Naive thymus-derived CD8-positive, alpha-beta T cell (primary cell): ENCODE results near the gene GRPEL2. TPM values are rescaled to one million over a fixed set of nuclear protein-coding genes. Genes with fewer than 3 reads are reported as not detected.

ENCODE experiments used
- ATAC-seq, 2 donors: fragments of 150-1000 bp; cut with Tn5 transposase in 1 of 2; sonication (Bioruptor Pico), chemical (Tn5 transposase) in 1 of 2; 1 replicate in 1 of 2; 2 replicates in 1 of 2; pipeline ENCODE4 v1.10.0; 2021; ENCODE audit warnings: mild to moderate bottlenecking in 2 of 2, moderate library complexity in 2 of 2
- POLR2A ChIA-PET: fragments of 350-600 bp; sonication (Branson Sonifier 250); formaldehyde crosslinking; loops from one replicate; lab custom pipeline; 2021; ENCODE audit warnings: antibody characterized with exemption; lab: Charles Lee
- DNase-seq, 10 donors: peaks; one replicate each; pipeline versions ENCODE4 v3.0.0 to v3.0.0-alpha.2; 2020 to 2022
- H3K27ac Mint-ChIP-seq, 10 donors: one replicate each; pipeline ENCODE4 v1.8.0; 2020 to 2022; ENCODE audit warnings: mild to moderate bottlenecking in 10 of 10, mixed read lengths in 10 of 10, moderate library complexity in 4 of 10, inconsistent platforms in 1 of 10
- H3K27me3 Mint-ChIP-seq, 5 donors: one replicate each; pipeline ENCODE4 v1.8.0; 2021 to 2022; ENCODE audit warnings: mixed read lengths in 5 of 5
- H3K36me3 Mint-ChIP-seq, 3 donors: one replicate each; pipeline ENCODE4 v1.8.0; 2020 to 2022; ENCODE audit warnings: mixed read lengths in 3 of 3, mild to moderate bottlenecking in 2 of 3, inconsistent platforms in 1 of 3
- H3K4me1 Mint-ChIP-seq, 4 donors: one replicate each; pipeline ENCODE4 v1.8.0; 2021 to 2022; ENCODE audit warnings: mixed read lengths in 4 of 4
- H3K4me3 Mint-ChIP-seq, 10 donors: one replicate each; pipeline ENCODE4 v1.8.0; 2020 to 2022; ENCODE audit warnings: mild to moderate bottlenecking in 10 of 10, mixed read lengths in 10 of 10, moderate library complexity in 6 of 10, inconsistent platforms in 1 of 10
- H3K9me3 Mint-ChIP-seq, 9 donors: one replicate each; pipeline ENCODE4 v1.8.0; 2020 to 2022; ENCODE audit warnings: mixed read lengths in 9 of 9, mild to moderate bottlenecking in 3 of 9, inconsistent platforms in 1 of 9, moderate library complexity in 1 of 9
- polyA plus RNA-seq, 3 donors: library from polyadenylated mRNA; unstranded; fragments of 300-500 nt; fragmentation: Illumina TruSeq; gene quantifications; one replicate each; pipeline ENCODE4 v1.2.3, GENCODE V29; 2021
- total RNA-seq, 8 experiments: library from RNA in 2 of 8; stranded (reverse) in 2 of 8; gene quantifications; one replicate each; pipeline ENCODE4 v1.2.3 and lab custom pipeline; 2021 to 2026

GRPEL2 gene
- total and polyA plus RNA-seq, 5 experiments from 2014 or later = 4.2 to 48.0 (median 6.6) TPM

DNA sequence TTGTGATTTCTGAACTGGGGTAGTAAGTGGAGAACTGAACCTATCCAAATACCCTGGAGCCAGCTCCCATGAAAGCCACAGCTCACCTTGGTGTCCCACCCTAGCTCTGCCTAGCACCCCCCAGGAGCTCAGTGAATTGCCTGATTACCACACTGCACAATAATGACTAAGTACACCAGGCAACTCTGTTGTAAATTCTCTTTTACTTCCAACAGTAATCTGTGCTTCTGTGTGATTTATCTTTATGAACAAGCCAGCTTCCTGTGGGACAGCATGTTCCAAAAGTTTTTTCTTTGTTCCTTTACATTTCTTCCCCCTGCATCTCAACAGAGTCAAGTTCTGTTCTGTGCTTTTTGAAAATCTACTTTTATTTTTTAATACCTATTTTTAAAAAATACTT lies 22.1 kb upstream of the GRPEL2 start:
- ATAC-seq = no peak
- Mint-ChIP-seq H3K4me1 (peaks cover 0 to 3% (median 0%) of the 10 kb centered on the region in 4 donors), H3K36me3 (peaks cover 0 to 11% (median 0%) of the 10 kb centered on the region in 3 donors), H3K27me3 (no peaks in the 10 kb centered on the region), H3K27ac (peak overlapping the region in 1 of 10 donors; percentile 15), H3K9me3 (peaks cover 0 to 8% (median 0%) of the 10 kb centered on the region in 9 donors), H3K4me3 (no peak overlapping the region)
- POLR2A ChIA-PET = interaction anchor here (1.4 kb wide), 1 partner anchor 22 kb away, joined by 5 read pairs; the partner anchor contains the start of gene GRPEL2
- no peak for DNase-seq

DNA sequence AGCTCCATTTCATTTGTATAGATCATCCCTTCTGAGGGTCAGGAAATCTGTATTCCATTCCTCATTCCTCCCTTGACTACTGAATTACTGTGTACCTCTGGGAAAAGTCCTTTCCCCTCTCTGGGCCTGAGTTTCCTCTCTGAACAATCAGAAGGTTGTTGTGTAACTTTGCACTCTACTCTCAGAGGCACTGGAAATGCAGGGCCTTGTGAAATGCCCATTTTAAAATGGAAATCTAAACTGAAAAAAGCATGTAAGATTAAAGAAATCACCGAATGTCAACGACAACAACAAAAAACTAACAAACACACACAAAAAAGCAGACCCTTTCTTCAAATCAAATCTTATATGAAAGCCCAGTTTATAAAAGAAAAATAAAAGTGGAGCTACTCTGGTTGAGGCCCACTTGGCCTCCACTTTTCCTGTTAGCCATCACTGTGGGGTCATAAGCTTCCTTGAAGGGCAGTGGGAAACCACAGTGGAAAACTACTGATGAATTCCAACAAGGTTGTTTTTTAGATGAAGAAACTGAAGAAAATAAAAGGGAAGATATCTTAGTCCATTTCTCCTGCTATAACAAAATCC lies 21.6 kb upstream of the GRPEL2 start:
- Mint-ChIP-seq H3K27me3 (no peaks in the 10 kb centered on the region), H3K4me1 (peaks cover 0 to 3% (median 0%) of the 10 kb centered on the region in 4 donors), H3K36me3 (peaks cover 0 to 11% (median 0%) of the 10 kb centered on the region in 3 donors), H3K9me3 (peaks cover 0 to 8% (median 0%) of the 10 kb centered on the region in 9 donors), H3K27ac (peak overlapping the region in 2 of 10 donors; percentile 6 to 66), H3K4me3 (no peak overlapping the region)
- ATAC-seq (no peak), DNase-seq (no peak)
- POLR2A ChIA-PET = interaction anchor here (1.4 to 1.5 kb wide), 2 partner anchors 12 to 21 kb away, joined by 4 to 5 read pairs; partner anchors contain the start of gene GRPEL2

DNA sequence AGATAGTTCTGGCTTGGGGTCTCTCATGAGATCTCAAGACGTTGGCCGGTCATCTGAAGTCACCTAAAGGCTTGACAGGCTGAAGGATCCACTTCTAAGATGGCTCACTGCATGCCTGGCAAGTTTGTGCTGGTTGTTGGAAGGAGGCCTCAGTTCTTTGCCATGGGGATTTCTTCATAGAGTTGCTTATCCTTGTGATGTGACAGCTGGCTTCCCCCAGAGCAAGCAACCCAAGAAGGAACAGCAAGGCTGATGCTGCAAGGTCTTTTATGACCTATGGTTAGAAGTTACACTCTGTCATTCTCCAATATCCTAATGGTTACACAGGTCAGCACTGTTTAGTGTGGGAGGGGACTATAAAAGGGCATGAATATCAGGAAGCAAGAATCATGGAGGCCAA lies 20.7 kb upstream of the GRPEL2 start:
- POLR2A ChIA-PET = interaction anchor here (1.5 to 3.2 kb wide), 2 partner anchors 11 to 21 kb away, joined by 4 to 11 read pairs; partner anchors contain the start of gene GRPEL2

DNA sequence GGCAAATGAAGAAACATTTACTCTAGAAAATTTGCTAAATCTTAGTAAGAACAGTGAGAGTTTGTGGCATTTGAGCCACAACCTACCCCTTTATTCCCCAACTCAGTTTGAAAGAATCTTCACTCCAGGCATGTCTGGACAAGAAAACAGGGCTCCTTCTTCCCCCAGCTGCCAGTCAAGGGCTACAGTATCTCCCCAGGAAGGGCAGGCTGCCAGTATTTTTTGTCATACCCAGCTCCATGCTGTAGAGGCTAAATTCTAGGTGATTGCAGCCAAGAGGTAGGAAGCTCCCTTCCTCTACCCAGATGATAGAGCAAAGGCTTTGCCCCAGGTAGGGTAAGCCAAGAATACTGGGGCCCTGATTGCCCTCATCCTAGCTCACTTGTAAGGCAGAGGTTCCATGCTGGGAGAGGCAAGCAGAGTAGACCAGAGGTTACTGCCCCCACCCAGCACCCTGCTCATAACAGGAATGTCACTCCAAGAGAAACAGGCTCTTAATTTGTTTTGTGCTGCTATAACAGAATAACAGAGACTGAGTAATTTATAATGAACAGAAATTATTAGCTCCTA lies 20.0 kb upstream of the GRPEL2 start:
- H3K27me3 Mint-ChIP-seq = no peaks in the 10 kb centered on the region
- H3K4me1 Mint-ChIP-seq = peaks cover 0 to 3% (median 0%) of the 10 kb centered on the region in 4 donors
- POLR2A ChIA-PET = interaction anchor here (1.5 to 3.2 kb wide), 2 partner anchors 10 to 20 kb away, joined by 4 to 11 read pairs; partner anchors contain the start of gene GRPEL2
- ATAC-seq (no peak), DNase-seq (no peak)
- H3K36me3 Mint-ChIP-seq = peaks cover 0 to 11% (median 0%) of the 10 kb centered on the region in 3 donors
- no peak overlapping the region for H3K27ac Mint-ChIP-seq
- H3K9me3 Mint-ChIP-seq = peaks cover 0 to 8% (median 0%) of the 10 kb centered on the region in 9 donors
- H3K4me3 Mint-ChIP-seq = no peak overlapping the region

More for the DNA sequence above, 20.7 kb upstream of the GRPEL2 start:
- ATAC-seq (no peak), DNase-seq (no peak)
- Mint-ChIP-seq H3K4me3 (no peak overlapping the region), H3K27ac (no peak overlapping the region), H3K4me1 (peaks cover 0 to 3% (median 0%) of the 10 kb centered on the region in 4 donors), H3K9me3 (peaks cover 0 to 8% (median 0%) of the 10 kb centered on the region in 9 donors), H3K27me3 (no peaks in the 10 kb centered on the region), H3K36me3 (peaks cover 0 to 11% (median 0%) of the 10 kb centered on the region in 3 donors)

DNA sequence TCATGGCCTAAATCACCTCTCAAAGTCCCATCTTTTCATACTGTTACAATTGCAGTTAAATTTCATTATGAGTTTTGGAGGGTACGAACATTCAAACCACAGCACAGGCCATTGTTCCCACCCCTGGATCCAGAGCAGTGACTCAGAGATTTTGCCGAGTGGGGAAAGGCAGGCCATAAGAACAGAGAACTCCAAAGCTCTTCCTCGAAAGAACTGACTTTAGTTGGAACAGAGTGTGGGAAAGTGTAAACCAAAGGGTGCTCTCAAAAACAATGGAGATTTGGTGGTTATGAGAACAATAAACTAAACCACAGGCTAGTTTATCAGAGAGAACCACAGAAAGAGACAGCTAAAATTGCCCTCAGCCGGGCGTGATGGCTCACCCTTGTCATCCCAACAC lies 19.4 kb upstream of the GRPEL2 start:
- no peak overlapping the region for H3K27ac Mint-ChIP-seq
- ATAC-seq = no peak
- no peak for DNase-seq
- no peak overlapping the region for H3K4me3 Mint-ChIP-seq
- POLR2A ChIA-PET = interaction anchor here (3.2 kb wide), 1 partner anchor 20 kb away, joined by 11 read pairs; the partner anchor contains the start of gene GRPEL2
- H3K27me3 Mint-ChIP-seq = no peaks in the 10 kb centered on the region
- peaks cover 0 to 11% (median 0%) of the 10 kb centered on the region in 3 donors for H3K36me3 Mint-ChIP-seq
- peaks cover 0 to 8% (median 0%) of the 10 kb centered on the region in 9 donors for H3K9me3 Mint-ChIP-seq
- peaks cover 0 to 3% (median 0%) of the 10 kb centered on the region in 4 donors for H3K4me1 Mint-ChIP-seq

DNA sequence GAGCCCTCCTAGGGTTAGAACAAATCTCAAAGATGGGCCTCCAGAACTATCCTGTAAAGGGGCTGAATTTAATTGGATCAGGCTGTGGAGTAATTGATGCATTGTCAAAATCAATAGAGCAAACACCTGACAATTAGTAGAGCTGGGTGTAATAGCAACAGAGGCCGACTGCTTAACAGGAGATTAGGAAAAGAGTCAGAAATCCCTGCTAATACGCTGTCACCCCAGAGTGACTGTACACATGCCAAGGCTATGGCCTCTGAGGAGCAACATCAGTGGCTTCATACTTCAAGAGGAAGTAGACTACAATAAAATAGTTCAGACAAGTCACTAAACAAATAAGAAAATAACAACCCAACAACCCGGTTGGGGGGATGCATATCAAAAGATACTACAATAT lies 18.7 kb upstream of the GRPEL2 start:
- POLR2A ChIA-PET = interaction anchor here (3.2 kb wide), 1 partner anchor 19 kb away, joined by 11 read pairs; the partner anchor contains the start of gene GRPEL2
- H3K27ac Mint-ChIP-seq = no peak overlapping the region

DNA sequence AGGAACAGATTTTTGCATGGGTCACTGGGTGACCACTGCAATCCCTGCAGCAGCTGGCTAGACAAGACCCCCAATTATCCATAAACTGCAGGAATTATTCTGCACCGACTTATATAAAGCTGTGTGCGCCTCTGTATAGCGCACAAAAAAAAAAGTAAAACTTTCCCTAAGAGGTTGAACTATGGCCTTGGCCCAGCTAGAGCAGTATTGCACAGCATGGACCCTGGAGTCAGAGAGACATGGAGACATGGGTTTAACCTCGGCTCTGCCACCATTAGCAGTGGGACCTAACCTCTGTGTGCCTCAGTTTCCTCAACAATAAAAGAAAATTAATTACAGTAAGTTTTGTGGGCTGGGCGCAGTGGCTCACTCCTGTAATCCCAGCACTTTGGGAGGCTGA lies 17.1 kb upstream of the GRPEL2 start:
- Mint-ChIP-seq H3K27ac (no peak overlapping the region), H3K27me3 (no peaks in the 10 kb centered on the region), H3K36me3 (peaks cover 0 to 11% (median 0%) of the 10 kb centered on the region in 3 donors), H3K4me3 (no peak overlapping the region), H3K9me3 (peaks cover 0 to 8% (median 0%) of the 10 kb centered on the region in 9 donors), H3K4me1 (peaks cover 0 to 3% (median 0%) of the 10 kb centered on the region in 4 donors)
- ATAC-seq (no peak), DNase-seq (no peak)
- POLR2A ChIA-PET = no interaction called here

More for the DNA sequence above, 18.7 kb upstream of the GRPEL2 start:
- DNase-seq (no peak), ATAC-seq (no peak)
- peaks cover 0 to 11% (median 0%) of the 10 kb centered on the region in 3 donors for H3K36me3 Mint-ChIP-seq
- peaks cover 0 to 3% (median 0%) of the 10 kb centered on the region in 4 donors for H3K4me1 Mint-ChIP-seq
- no peak overlapping the region for H3K4me3 Mint-ChIP-seq
- H3K27me3 Mint-ChIP-seq = no peaks in the 10 kb centered on the region
- H3K9me3 Mint-ChIP-seq = peaks cover 0 to 8% (median 0%) of the 10 kb centered on the region in 9 donors

DNA sequence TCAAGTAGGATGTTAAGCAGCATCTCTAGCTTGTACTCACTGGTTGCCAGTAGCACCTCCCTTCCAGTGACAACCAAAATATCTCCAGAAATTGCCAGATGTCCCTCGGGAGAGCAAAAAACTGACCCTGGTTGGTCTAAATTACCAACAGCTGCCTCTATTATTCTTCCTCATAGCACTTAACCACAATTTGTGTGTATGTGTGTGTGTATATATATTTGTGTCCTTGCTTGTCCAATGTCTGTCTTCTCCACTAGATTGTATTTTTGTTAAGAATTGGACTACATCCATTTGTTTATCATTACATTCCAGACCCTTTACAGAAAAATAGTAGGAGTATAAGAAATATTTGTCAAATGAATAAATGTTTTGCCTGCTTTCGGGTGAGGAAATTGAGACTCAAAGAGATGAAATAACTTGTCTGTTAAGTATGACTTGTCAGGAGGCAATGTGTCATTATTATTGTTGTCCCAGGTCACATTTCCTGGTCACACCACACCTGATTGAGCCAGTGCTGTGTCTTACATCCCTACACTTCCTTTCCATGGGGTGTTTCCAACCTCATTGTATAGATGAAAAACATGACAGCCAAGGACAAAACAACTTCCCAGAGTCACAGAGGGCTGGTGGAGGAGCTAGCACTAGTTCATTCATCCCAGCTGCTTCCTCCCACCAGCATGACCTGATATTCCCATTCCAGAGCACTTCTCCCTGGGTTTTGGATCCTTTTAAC lies 11.4 kb upstream of the GRPEL2 start:
- no peaks in the 10 kb centered on the region for H3K36me3 Mint-ChIP-seq
- no peak for ATAC-seq
- POLR2A ChIA-PET = interaction anchor here (0.7 to 0.8 kb wide), 2 partner anchors 20 to 523 kb away, joined by 3 read pairs; no protein-coding TSS in a partner anchor

DNA sequence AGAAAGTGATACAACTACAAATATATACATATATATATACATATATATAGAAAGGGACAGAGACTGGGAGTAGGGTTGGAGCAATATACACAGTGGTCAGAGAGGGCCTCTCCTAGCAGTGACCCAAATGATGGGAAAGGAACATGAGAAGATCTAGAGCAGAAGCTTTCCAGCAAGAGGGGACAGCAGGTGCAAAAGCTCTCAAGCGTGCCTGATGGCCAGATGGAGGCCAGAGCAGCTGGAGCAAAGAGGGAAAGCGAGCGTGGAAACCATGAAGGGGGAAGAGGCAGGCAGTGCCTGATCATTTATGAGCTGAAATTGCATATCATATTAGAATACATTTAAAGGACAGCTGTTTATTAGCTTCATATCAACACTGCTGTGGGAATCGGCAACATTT lies 7.6 kb upstream of the GRPEL2 start:
- Mint-ChIP-seq H3K27ac (no peak overlapping the region), H3K4me1 (peaks cover 0 to 1% (median 0%) of the 10 kb centered on the region in 4 donors), H3K9me3 (no peaks in the 10 kb centered on the region), H3K4me3 (no peak overlapping the region), H3K36me3 (no peaks in the 10 kb centered on the region), H3K27me3 (peaks cover 0 to 3% (median 0%) of the 10 kb centered on the region in 5 donors)
- ATAC-seq = no peak
- POLR2A ChIA-PET = interaction anchor here (0.6 kb wide), 1 partner anchor 8 kb away, joined by 5 read pairs; no protein-coding TSS in a partner anchor
- DNase-seq = no peak

More for the DNA sequence above, 11.4 kb upstream of the GRPEL2 start:
- Mint-ChIP-seq H3K27me3 (peaks cover 0 to 3% (median 0%) of the 10 kb centered on the region in 5 donors), H3K4me3 (no peak overlapping the region), H3K9me3 (no peaks in the 10 kb centered on the region), H3K4me1 (no peaks in the 10 kb centered on the region), H3K27ac (no peak overlapping the region)
- no peak for DNase-seq

DNA sequence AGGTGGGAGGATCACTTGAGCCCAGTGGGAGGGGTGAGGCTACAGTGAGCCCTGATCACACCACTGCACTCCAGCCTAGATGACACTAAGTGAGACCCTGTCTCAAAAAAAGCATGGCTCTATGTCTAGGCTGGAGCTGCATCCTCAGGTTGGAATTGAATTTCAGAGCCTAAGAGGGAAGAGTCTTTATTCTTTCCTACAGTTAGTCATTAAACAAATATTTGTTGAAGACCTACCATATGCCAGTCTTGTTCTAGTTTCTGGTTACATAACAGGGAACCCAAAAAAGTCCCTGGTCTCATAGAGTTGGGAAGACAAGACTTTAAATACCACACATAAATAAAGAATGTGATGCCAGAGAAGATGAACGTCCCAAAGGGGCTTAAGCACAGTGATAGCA lies 6.9 kb upstream of the GRPEL2 start:
- H3K9me3 Mint-ChIP-seq = no peaks in the 10 kb centered on the region
- no peak overlapping the region for H3K4me3 Mint-ChIP-seq
- H3K4me1 Mint-ChIP-seq = peaks cover under 1 to 4% (median 2%) of the 10 kb centered on the region in 4 donors
- ATAC-seq = no peak
- H3K36me3 Mint-ChIP-seq = no peaks in the 10 kb centered on the region
- no peak for DNase-seq
- no peak overlapping the region for H3K27ac Mint-ChIP-seq
- POLR2A ChIA-PET = interaction anchor here (0.6 to 0.7 kb wide), 2 partner anchors 8 to 9 kb away, joined by 3 to 5 read pairs; no protein-coding TSS in a partner anchor
- peaks cover 0 to 3% (median 0%) of the 10 kb centered on the region in 5 donors for H3K27me3 Mint-ChIP-seq

DNA sequence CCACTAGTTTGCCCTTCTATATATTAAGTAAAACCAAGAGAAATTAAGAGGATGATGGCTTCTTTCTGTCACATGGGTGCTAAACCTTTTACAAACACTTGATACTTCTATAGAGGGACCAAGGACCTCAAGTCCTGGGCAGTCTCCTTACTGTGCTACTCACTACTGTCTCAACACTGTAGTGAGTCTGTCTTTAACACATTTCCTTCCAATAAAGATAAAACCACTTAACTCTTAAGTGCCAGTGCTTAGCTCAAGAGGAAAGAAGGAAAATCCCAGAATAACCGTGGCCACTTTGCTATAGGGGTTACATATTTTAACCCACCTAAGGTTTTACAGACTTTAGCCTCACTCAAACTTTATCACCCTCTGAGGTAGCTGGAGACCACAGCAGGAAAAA lies 4.4 kb upstream of the GRPEL2 start:
- Mint-ChIP-seq H3K27me3 (peaks cover 0 to 3% (median 0%) of the 10 kb centered on the region in 5 donors), H3K9me3 (no peaks in the 10 kb centered on the region), H3K4me3 (no peak overlapping the region), H3K4me1 (peaks cover 20 to 26% (median 21%) of the 10 kb centered on the region in 4 donors), H3K36me3 (no peaks in the 10 kb centered on the region), H3K27ac (no peak overlapping the region)
- POLR2A ChIA-PET = interaction anchor here (9.4 kb wide), 1 partner anchor 16 kb away, joined by 176 read pairs; the partner anchor contains the start of gene PCYOX1L
- ATAC-seq (no peak), DNase-seq (no peak)

DNA sequence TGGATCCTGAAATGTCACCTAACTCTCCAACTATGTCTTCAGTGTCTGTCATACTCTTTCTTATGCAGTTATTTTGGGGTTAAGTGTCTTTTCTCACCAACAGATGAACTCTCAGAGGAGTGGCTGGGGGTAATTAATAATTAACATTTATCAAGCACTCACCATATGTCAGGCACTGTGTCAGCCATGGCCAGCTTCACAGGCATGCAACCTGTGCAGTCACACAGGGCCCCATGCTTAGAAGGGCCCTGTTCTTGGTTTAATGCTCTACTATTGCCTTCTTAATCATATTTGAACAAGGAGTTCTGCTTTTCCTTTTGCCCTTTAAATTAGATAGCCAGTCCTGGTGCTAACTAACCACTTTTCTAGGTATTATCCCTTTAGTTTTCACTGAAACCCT lies 3.4 kb upstream of the GRPEL2 start:
- H3K4me3 Mint-ChIP-seq = no peak overlapping the region
- ATAC-seq (no peak), DNase-seq (no peak)
- H3K36me3 Mint-ChIP-seq = no peaks in the 10 kb centered on the region
- POLR2A ChIA-PET = interaction anchor here (9.4 kb wide), 1 partner anchor 15 kb away, joined by 176 read pairs; the partner anchor contains the start of gene PCYOX1L
- H3K27me3 Mint-ChIP-seq = peaks cover 0 to 3% (median 0%) of the 10 kb centered on the region in 5 donors
- peaks cover 23 to 31% (median 27%) of the 10 kb centered on the region in 4 donors for H3K4me1 Mint-ChIP-seq
- H3K9me3 Mint-ChIP-seq = no peaks in the 10 kb centered on the region
- H3K27ac Mint-ChIP-seq = peak overlapping the region in 3 of 10 donors; percentile 37 to 52 (median 42)
